Measurements from ENCODE around the gene ADRB2.

ADRB2 gene

DNA sequence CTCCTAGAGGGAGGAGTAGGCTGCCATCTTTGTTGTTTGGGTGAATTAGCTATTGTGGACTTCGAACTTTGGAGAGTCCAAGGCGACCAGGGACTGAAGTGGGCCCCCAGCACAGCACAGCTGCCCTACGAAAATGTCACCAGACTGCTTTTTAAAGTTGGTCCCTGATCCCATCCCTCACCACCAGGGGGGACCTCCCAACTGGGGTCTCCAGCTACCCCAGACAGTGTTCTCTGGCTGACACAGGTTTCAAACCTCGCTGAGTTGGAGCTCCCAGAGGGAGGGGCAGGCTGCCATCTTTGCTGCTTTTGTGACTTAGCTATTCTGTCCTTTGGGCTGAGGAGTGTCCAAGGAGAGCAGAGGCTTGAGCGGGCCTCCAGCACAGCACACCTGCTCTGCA is 45.7 kb upstream of the ADRB2 start:
- TF ChIP-seq OSR1 (CRISPR knock-in tag; IDR thresholded peaks at IDR 0.05) (no peak), ISL1 (CRISPR knock-in tag; IDR thresholded peaks at IDR 0.05) (no peak), SNAI2 (CRISPR knock-in tag; IDR thresholded peaks at IDR 0.05) (no peak), ARNTL (CRISPR knock-in tag; IDR thresholded peaks at IDR 0.05; ENCODE audit: borderline replicate concordance, low read depth) (no peak), ZNF8 (CRISPR knock-in tag; IDR thresholded peaks at IDR 0.05) (no peak), ZNF565 (CRISPR knock-in tag; conservative IDR thresholded peaks at IDR 0.05; ENCODE audit: low read depth) (no peak), CSDC2 (CRISPR knock-in tag; IDR thresholded peaks at IDR 0.05) (no peak), GLIS3 (CRISPR knock-in tag; IDR thresholded peaks at IDR 0.05) (no peak), BACH2 (CRISPR knock-in tag; IDR thresholded peaks at IDR 0.05; ENCODE audit: borderline replicate concordance) (no peak), RARB (CRISPR knock-in tag; IDR thresholded peaks at IDR 0.05) (no peak), ZFP30 (CRISPR knock-in tag; IDR thresholded peaks at IDR 0.05) (no peak), ZFP3 (CRISPR knock-in tag; IDR thresholded peaks at IDR 0.05) (no peak)
- TF ChIP-seq, protein P1, sequence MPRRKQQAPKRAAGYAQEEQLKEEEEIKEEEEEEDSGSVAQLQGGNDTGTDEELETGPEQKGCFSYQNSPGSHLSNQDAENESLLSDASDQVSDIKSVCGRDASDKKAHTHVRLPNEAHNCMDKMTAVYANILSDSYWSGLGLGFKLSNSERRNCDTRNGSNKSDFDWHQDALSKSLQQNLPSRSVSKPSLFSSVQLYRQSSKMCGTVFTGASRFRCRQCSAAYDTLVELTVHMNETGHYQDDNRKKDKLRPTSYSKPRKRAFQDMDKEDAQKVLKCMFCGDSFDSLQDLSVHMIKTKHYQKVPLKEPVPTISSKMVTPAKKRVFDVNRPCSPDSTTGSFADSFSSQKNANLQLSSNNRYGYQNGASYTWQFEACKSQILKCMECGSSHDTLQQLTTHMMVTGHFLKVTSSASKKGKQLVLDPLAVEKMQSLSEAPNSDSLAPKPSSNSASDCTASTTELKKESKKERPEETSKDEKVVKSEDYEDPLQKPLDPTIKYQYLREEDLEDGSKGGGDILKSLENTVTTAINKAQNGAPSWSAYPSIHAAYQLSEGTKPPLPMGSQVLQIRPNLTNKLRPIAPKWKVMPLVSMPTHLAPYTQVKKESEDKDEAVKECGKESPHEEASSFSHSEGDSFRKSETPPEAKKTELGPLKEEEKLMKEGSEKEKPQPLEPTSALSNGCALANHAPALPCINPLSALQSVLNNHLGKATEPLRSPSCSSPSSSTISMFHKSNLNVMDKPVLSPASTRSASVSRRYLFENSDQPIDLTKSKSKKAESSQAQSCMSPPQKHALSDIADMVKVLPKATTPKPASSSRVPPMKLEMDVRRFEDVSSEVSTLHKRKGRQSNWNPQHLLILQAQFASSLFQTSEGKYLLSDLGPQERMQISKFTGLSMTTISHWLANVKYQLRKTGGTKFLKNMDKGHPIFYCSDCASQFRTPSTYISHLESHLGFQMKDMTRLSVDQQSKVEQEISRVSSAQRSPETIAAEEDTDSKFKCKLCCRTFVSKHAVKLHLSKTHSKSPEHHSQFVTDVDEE (CRISPR knock-in tag; IDR thresholded peaks at IDR 0.05) = no peak
- TF ChIP-seq, protein P2, sequence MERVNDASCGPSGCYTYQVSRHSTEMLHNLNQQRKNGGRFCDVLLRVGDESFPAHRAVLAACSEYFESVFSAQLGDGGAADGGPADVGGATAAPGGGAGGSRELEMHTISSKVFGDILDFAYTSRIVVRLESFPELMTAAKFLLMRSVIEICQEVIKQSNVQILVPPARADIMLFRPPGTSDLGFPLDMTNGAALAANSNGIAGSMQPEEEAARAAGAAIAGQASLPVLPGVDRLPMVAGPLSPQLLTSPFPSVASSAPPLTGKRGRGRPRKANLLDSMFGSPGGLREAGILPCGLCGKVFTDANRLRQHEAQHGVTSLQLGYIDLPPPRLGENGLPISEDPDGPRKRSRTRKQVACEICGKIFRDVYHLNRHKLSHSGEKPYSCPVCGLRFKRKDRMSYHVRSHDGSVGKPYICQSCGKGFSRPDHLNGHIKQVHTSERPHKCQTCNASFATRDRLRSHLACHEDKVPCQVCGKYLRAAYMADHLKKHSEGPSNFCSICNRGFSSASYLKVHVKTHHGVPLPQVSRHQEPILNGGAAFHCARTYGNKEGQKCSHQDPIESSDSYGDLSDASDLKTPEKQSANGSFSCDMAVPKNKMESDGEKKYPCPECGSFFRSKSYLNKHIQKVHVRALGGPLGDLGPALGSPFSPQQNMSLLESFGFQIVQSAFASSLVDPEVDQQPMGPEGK (CRISPR knock-in tag; IDR thresholded peaks at IDR 0.05; ENCODE audit: borderline replicate concordance) = no peak
- TF ChIP-seq, protein P3, sequence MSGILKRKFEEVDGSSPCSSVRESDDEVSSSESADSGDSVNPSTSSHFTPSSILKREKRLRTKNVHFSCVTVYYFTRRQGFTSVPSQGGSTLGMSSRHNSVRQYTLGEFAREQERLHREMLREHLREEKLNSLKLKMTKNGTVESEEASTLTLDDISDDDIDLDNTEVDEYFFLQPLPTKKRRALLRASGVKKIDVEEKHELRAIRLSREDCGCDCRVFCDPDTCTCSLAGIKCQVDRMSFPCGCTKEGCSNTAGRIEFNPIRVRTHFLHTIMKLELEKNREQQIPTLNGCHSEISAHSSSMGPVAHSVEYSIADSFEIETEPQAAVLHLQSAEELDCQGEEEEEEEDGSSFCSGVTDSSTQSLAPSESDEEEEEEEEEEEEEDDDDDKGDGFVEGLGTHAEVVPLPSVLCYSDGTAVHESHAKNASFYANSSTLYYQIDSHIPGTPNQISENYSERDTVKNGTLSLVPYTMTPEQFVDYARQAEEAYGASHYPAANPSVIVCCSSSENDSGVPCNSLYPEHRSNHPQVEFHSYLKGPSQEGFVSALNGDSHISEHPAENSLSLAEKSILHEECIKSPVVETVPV (CRISPR knock-in tag; IDR thresholded peaks at IDR 0.05) = no peak
- TF ChIP-seq, protein P4, sequence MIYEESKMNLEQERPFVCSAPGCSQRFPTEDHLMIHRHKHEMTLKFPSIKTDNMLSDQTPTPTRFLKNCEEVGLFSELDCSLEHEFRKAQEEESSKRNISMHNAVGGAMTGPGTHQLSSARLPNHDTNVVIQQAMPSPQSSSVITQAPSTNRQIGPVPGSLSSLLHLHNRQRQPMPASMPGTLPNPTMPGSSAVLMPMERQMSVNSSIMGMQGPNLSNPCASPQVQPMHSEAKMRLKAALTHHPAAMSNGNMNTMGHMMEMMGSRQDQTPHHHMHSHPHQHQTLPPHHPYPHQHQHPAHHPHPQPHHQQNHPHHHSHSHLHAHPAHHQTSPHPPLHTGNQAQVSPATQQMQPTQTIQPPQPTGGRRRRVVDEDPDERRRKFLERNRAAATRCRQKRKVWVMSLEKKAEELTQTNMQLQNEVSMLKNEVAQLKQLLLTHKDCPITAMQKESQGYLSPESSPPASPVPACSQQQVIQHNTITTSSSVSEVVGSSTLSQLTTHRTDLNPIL (CRISPR knock-in tag; IDR thresholded peaks at IDR 0.05; ENCODE audit: low read depth) = no peak
- ATAC-seq = no peak

DNA sequence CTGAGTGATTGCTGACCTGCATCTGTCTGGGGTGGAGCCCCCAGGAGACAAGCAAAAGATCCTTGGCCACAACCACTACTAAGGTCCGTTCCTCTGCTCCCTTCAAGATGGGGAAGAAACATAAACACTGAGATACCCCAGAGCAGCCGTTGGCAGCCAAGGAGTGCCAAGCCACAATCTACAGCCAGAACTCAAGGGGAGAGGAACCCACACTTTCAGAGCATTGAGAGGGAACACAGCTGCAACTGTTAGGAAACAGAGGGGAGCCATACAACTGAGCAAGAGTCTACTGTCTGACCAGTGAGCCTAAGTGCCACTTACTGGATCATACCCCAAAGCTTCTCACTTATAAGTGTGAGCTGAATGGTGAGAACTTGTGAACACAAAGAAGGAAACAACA is 44.6 kb upstream of the ADRB2 start:
- no peak for ATAC-seq
- TF ChIP-seq, protein P4 (CRISPR knock-in tag; IDR thresholded peaks at IDR 0.05; ENCODE audit: low read depth) = no peak

DNA sequence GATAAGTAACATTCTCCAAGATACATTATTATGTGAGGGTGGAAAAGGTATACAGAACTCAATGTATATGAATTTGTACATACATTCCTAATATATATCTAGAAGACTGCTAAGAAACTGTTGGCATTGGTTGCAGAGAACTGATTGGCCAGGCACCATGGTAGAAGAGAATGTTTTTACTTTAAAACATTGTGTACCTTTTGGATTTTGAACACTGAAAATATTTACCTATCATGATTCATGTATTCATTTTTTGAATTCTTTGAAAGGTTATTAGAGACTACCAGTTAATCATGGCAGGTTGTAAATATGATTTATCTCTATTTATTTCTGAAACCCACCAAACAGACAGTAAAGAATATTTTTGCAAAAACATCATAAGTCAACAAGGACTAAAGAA is 41.2 kb upstream of the ADRB2 start:
- ATAC-seq = no peak
- TF ChIP-seq ZFP30 (CRISPR knock-in tag; IDR thresholded peaks at IDR 0.05) = no peak
- TF ChIP-seq TOX (CRISPR knock-in tag; IDR thresholded peaks at IDR 0.05; ENCODE audit: borderline replicate concordance) = no peak
- TF ChIP-seq, protein P5, sequence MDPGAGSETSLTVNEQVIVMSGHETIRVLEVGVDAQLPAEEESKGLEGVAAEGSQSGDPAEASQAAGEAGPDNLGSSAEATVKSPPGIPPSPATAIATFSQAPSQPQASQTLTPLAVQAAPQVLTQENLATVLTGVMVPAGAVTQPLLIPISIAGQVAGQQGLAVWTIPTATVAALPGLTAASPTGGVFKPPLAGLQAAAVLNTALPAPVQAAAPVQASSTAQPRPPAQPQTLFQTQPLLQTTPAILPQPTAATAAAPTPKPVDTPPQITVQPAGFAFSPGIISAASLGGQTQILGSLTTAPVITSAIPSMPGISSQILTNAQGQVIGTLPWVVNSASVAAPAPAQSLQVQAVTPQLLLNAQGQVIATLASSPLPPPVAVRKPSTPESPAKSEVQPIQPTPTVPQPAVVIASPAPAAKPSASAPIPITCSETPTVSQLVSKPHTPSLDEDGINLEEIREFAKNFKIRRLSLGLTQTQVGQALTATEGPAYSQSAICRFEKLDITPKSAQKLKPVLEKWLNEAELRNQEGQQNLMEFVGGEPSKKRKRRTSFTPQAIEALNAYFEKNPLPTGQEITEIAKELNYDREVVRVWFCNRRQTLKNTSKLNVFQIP (CRISPR knock-in tag; IDR thresholded peaks at IDR 0.05; ENCODE audit: borderline replicate concordance, low read depth) = no peak
- TF ChIP-seq ZNF70 (CRISPR knock-in tag; IDR thresholded peaks at IDR 0.05) = no peak
- no peak for TF ChIP-seq RARB (CRISPR knock-in tag; IDR thresholded peaks at IDR 0.05)
- TF ChIP-seq ARNTL (CRISPR knock-in tag; IDR thresholded peaks at IDR 0.05; ENCODE audit: borderline replicate concordance, low read depth) = no peak
- TF ChIP-seq BACH2 (CRISPR knock-in tag; IDR thresholded peaks at IDR 0.05; ENCODE audit: borderline replicate concordance) = no peak
